Measurements from ENCODE around the gene C12orf54. TPM values are rescaled to one million over a fixed set of nuclear protein-coding genes. Genes with fewer than 3 reads are reported as not detected.

Gene C12orf54
- total RNA-seq, 4 donors from 2014 or later = not detected

DNA sequence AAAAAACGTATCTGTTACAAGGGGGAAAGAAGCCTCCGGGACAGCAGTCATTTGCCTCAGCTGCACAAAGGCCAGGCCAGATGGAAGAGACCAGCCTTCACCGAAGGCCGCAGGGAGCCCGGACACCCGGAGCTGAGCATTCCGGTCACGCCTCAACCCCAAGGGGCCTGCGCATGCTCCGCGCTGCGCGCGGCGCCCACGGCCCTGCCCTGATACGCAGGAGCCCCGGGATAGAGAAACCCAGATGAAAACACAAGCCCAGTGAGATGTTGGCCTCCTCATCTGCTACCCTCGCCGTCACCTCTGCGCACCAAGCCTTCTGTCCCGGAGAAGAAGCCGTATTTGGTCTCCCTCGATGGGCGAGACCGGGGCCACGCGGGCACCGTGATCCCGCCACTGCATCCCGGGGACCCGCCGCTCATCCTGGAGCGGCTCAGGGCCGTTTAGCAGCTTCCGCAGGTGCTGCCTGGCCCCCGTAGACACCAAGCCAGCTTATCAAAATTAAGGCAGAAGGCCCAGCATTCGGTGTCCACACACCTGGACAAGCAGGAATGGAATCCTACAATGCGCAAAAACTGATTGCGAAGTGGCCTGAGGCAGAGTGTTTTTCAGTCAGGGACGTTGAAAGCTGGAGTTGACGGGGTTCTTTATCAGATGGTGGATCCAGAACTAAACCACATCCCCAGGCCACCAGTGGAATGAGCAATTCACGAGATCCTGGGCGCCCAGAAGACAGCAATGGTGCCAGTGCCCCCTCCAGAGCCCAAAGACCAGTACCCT, 45.8 kb downstream of the C12orf54 start:
- TF ChIP-seq, protein P1, sequence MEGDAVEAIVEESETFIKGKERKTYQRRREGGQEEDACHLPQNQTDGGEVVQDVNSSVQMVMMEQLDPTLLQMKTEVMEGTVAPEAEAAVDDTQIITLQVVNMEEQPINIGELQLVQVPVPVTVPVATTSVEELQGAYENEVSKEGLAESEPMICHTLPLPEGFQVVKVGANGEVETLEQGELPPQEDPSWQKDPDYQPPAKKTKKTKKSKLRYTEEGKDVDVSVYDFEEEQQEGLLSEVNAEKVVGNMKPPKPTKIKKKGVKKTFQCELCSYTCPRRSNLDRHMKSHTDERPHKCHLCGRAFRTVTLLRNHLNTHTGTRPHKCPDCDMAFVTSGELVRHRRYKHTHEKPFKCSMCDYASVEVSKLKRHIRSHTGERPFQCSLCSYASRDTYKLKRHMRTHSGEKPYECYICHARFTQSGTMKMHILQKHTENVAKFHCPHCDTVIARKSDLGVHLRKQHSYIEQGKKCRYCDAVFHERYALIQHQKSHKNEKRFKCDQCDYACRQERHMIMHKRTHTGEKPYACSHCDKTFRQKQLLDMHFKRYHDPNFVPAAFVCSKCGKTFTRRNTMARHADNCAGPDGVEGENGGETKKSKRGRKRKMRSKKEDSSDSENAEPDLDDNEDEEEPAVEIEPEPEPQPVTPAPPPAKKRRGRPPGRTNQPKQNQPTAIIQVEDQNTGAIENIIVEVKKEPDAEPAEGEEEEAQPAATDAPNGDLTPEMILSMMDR (IDR thresholded peaks at IDR 0.05; ENCODE audit: low read depth) = no peak

DNA sequence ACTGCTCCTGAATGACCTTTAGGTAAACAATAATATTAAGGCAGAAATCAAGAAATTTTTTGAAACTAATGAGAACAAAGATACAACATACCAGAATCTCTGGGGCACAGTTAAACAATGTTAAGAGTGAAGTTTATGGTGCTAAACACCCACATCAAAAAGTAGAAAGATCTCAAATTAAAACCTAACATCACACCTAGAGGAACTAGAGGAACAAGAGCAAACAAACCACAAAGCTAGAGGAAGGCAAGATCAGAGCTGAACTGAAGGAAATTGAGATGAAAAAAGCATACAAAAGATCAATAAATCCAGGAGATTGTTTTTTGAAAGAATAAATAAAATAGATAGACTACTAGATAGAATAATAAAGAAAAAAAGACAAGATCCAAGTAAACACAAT, 50.3 kb downstream of the C12orf54 start:
- TF ChIP-seq, protein P1 (IDR thresholded peaks at IDR 0.05; ENCODE audit: low read depth) = no peak

DNA sequence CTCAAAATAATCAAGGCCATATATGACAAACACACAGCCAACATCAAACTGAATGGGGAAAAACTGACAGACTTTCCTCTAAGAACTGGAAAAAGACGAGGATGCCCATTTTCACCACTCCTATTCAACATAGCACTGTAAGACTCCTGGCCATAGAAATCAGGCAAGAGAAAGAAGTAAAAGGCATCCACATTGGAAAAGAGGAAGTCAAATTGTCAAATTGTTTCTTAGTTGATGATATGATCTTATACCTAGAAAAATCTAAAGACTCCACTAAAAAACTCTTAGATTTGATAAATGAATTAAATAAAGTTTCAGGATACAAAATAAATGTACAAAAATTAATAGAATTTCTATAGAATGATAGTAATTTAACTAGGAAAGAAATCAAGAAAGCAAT, 54.3 kb downstream of the C12orf54 start:
- TF ChIP-seq, protein P1 (IDR thresholded peaks at IDR 0.05; ENCODE audit: low read depth) = no peak

DNA sequence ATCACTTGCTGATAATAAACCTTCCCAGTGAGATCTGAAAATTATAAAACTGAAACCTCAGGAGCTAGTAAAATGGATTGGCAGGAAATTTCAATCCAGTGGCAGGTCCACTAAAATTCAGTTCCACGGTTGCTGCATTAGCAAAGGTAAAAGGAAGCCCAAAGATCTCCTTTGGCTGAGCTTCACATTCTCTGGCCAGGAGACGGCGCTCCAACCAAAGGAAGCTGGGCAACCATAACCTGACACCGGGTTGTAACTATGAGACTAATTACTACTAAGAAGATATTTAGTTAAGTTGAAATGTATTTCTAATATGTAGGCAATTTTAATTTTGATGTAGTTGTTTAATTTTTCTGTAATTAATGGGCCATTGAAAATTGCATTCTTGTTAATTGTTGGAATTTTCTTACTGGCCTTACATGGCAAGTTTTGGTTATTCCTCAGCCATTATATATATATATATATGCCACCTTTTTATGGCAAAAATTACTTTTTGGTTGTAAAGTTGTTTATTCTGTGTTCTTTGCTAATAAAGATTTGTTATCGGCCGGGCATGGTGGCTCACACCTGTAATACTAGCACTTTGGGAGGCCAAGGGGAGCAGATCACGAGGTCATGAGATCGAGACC, 60.1 kb downstream of the C12orf54 start:
- TF ChIP-seq, protein P1 (IDR thresholded peaks at IDR 0.05; ENCODE audit: low read depth) = no peak

DNA sequence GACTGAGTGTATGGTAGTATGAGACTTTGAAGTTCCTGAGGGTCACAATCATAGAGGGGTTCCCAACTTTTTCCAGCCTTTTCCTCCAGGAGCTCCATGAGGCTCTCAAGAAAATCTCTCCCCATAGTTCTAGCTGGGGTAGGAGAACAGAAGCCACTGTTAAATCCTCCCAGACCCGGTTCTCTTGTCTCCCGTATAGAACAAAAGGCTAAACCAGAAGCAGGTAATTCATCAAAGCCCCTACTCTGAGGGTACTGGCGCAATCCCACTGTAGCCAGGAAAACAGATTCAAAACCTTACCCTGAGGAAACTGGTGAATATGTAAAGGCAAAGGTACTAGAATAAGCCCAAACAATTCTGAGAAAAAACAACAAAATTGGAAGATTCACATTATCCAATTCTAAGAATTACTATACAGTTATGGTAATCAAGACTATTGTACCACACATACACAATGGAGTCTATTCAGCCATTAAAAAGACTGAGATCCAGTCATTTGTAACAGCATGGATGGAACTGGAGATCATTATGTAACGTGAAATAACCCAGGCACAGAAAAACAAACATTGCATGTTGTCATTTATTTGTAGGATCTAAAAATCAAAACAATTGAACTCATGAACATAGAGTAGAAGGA, 63.7 kb downstream of the C12orf54 start:
- TF ChIP-seq, protein P1 (IDR thresholded peaks at IDR 0.05; ENCODE audit: low read depth) = no peak

Other genes starting within 250 kb of the C12orf54 start
- 10 to 100 TPM; 17.3 to 26.0 (median 23.2) TPM for gene ZNF641, start 131.6 kb upstream of the C12orf54 start, total RNA-seq
- not detected for gene ANP32D, start 9.9 kb upstream of the C12orf54 start, total RNA-seq
- gene OR8S1, start 43.1 kb downstream of the C12orf54 start, total RNA-seq = not detected
- gene LALBA, start 87.5 kb downstream of the C12orf54 start, total RNA-seq = not detected
- 10 to 100 TPM; 31.1 to 61.6 (median 39.0) TPM for gene KANSL2, start 199.7 kb downstream of the C12orf54 start, total RNA-seq
- 10 to 100 TPM; 22.6 to 41.6 (median 28.1) TPM for gene CCNT1, start 234.2 kb downstream of the C12orf54 start, total RNA-seq

Data from subcutaneous adipose tissue (tissue), 4 donors.